SU-DHL-6 (cell line): ENCODE results near the gene LRBA.

Source experiments
- EZH2phosphoT487 ChIP-seq: fragments of 200-600 bp; sonication (generic), shearing (Covaris generic); conservative IDR thresholded peaks from 2 replicates; pipeline ENCODE4 v1.6.1; 2018; ENCODE audit warnings: mild to moderate bottlenecking, antibody characterized with exemption, low read length, moderate library complexity, mixed read lengths
- TF ChIP-seq, protein P1 (sequence below): fragments of 200-600 bp; sonication (generic); IDR thresholded peaks from one replicate; pipeline ENCODE4 v1.5.1; 2017; ENCODE audit warnings: antibody characterized with exemption, mild to moderate bottlenecking, low read length, moderate library complexity; ENCODE audit not compliant: insufficient read depth, poor library complexity, severe bottlenecking

DNA sequence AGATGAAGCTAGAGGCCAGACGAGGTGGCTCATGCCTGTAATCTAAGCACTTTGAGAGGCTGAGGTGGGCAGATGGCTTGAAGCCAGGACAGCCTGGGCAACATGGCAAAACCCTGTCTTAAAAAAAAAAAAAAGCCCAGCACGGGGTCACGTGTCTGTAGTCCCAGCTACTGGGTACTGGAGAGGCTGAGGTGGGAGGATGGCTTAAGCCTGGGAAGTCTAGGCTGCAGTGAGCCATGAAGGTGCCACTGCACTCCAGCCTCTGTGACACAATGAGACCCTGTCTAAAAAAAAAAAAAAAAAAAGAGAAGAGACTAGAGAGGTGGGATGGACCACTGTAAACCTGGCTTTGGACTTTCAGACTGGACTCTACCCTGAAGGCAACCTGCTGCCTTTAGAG lies 10.7 kb upstream of the LRBA start:
- TF ChIP-seq, protein P1, sequence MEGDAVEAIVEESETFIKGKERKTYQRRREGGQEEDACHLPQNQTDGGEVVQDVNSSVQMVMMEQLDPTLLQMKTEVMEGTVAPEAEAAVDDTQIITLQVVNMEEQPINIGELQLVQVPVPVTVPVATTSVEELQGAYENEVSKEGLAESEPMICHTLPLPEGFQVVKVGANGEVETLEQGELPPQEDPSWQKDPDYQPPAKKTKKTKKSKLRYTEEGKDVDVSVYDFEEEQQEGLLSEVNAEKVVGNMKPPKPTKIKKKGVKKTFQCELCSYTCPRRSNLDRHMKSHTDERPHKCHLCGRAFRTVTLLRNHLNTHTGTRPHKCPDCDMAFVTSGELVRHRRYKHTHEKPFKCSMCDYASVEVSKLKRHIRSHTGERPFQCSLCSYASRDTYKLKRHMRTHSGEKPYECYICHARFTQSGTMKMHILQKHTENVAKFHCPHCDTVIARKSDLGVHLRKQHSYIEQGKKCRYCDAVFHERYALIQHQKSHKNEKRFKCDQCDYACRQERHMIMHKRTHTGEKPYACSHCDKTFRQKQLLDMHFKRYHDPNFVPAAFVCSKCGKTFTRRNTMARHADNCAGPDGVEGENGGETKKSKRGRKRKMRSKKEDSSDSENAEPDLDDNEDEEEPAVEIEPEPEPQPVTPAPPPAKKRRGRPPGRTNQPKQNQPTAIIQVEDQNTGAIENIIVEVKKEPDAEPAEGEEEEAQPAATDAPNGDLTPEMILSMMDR = no peak
- TF ChIP-seq EZH2phosphoT487 = no peak
